ENCODE results near the gene SLC41A2. TPM values are rescaled to one million over a fixed set of nuclear protein-coding genes. Genes with fewer than 3 reads are reported as not detected.

SLC41A2 gene
- total RNA-seq, 1 donor from 2014 or later: 19.7 TPM

DNA sequence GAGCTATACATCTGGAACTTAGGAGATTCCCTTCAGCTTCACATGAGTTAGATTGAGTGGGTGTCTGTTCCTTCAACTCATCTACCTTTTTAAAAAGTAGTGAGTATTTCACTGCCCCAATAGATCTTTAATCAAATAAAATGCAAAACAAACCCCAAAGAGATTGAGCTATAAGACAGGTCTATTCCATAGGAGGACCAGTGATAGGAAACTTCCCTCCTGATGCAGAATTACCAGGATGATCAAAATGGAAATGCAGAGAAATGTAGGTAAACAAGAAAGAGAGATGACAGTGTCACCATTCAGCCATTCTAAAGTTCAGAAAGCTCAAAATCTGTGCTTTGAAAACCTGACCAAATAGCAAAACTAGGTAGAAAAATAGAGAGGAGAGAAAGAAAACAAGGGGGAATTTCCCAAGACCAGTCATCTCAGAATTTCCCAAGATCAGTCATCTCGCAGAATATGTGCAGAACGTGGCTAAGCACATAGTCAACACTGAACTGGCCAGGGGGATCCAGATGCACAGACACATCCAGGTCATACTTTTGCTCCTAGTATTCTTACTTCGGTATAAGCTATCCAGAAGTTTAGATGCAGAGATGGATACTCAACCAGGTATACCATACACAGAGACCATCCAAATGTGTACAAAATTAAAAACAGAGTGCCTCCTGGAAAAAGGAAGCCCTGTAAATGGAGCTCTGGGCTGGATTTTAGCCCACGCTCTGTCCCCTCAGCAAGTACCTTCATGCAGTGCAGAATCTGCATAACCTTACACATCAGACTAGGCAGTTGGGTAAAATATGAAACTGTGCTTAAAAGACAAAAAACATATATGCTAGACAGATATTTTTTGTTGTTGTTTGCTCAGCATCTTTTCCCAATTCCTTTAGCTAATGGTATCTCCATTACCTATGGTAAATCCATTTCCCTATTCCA is 27.4 kb downstream of the SLC41A2 start:
- peak; percentile 66 for DNase-seq (ENCODE audit: low read depth)
- TF ChIP-seq, protein P1, sequence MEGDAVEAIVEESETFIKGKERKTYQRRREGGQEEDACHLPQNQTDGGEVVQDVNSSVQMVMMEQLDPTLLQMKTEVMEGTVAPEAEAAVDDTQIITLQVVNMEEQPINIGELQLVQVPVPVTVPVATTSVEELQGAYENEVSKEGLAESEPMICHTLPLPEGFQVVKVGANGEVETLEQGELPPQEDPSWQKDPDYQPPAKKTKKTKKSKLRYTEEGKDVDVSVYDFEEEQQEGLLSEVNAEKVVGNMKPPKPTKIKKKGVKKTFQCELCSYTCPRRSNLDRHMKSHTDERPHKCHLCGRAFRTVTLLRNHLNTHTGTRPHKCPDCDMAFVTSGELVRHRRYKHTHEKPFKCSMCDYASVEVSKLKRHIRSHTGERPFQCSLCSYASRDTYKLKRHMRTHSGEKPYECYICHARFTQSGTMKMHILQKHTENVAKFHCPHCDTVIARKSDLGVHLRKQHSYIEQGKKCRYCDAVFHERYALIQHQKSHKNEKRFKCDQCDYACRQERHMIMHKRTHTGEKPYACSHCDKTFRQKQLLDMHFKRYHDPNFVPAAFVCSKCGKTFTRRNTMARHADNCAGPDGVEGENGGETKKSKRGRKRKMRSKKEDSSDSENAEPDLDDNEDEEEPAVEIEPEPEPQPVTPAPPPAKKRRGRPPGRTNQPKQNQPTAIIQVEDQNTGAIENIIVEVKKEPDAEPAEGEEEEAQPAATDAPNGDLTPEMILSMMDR (conservative IDR thresholded peaks at IDR 0.05; ENCODE audit: low read depth, low read length): no peak
- H3K4me3 ChIP-seq (ENCODE audit: low read depth, low read length): no peak overlapping the region

GRCh38 chr12:104929977-104930376 is 28.1 kb downstream of the SLC41A2 start:
- H3K4me3 ChIP-seq (ENCODE audit: low read depth, low read length): no peak overlapping the region
- no peak for DNase-seq (ENCODE audit: low read depth)
- TF ChIP-seq, protein P1 (conservative IDR thresholded peaks at IDR 0.05; ENCODE audit: low read depth, low read length): no peak

GRCh38 chr12:104929368-104929767 is 28.7 kb downstream of the SLC41A2 start:
- DNase-seq (ENCODE audit: low read depth): no peak
- TF ChIP-seq, protein P1 (conservative IDR thresholded peaks at IDR 0.05; ENCODE audit: low read depth, low read length): no peak
- no peak overlapping the region for H3K4me3 ChIP-seq (ENCODE audit: low read depth, low read length)

GRCh38 chr12:104928036-104928745 is 29.9 kb downstream of the SLC41A2 start:
- no peak for DNase-seq (ENCODE audit: low read depth)
- no peak overlapping the region for H3K4me3 ChIP-seq (ENCODE audit: low read depth, low read length)
- TF ChIP-seq, protein P1 (conservative IDR thresholded peaks at IDR 0.05; ENCODE audit: low read depth, low read length): no peak

DNA sequence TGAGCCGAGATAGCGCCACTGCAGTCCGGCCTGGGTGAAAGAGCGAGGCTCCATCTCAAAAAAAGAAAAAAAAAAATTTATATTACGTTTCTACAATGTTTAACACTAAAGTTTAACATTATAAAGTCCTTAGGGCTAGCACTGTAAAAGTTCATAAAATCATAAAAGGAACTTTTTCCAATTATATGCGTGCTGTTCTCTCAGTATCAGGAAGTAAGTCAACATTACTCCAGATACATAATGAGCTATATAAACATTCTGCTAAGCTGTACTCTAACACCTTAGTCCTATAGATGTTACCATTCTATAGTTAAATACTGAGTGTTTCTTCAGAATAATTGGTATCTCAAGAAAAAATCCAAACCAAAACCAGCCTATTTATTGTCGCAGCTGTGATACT is 32.6 kb downstream of the SLC41A2 start:
- no peak for DNase-seq (ENCODE audit: low read depth)
- TF ChIP-seq, protein P1 (conservative IDR thresholded peaks at IDR 0.05; ENCODE audit: low read depth, low read length): no peak
- H3K4me3 ChIP-seq (ENCODE audit: low read depth, low read length): no peak overlapping the region

DNA sequence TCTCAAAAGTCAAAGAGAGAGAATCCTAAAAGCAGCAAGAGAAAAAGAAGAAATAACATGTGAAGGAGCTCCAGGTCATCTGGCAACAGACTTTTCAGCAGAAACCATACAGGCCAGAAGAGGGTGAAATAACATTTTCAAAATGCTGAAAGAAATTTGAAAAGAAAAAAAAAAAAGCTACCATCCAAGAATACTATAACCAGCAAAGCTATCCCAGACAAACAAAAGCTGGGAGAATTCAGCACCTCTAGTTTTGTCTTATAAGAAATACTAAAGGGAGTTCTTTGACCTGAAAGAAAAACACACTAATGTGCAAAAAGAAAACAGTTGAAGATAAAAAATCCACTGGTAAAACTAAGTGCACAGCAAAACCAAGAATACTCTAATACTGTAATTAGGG is 36.8 kb downstream of the SLC41A2 start:
- TF ChIP-seq, protein P1 (conservative IDR thresholded peaks at IDR 0.05; ENCODE audit: low read depth, low read length): no peak
- no peak overlapping the region for H3K4me3 ChIP-seq (ENCODE audit: low read depth, low read length)
- DNase-seq (ENCODE audit: low read depth): no peak

All from epithelial cell of proximal tubule (primary cell).